ENCODE results near the gene SRP54.

GRCh38 chr14:34956931-34957330 lies 25.9 kb upstream of the SRP54 start:
- TF ChIP-seq CTCF (IDR thresholded peaks at IDR 0.05) (no peak), EZH2 (IDR thresholded peaks at IDR 0.05) (no peak), EZH2phosphoT487 (IDR thresholded peaks at IDR 0.05) (no peak)

All from neural progenitor cell (in vitro differentiated cells).